GM12892 (cell line): Measurements from ENCODE around the gene PLOD2.

ENCODE experiments used
- POLR2A ChIP-seq: IDR thresholded peaks from 2 replicates; pipeline ENCODE4 v1.6.1; 2011; ENCODE audit warnings: low read depth, low read length, control low read depth
- POLR2AphosphoS5 ChIP-seq: IDR thresholded peaks from 2 replicates; pipeline ENCODE4 v1.6.1; 2011; ENCODE audit warnings: low read depth, low read length, control low read depth
- TAF1 ChIP-seq: IDR thresholded peaks from 2 replicates; pipeline ENCODE4 v1.6.1; 2011; ENCODE audit warnings: low read depth, mild to moderate bottlenecking, control low read depth, low read length, borderline replicate concordance

DNA sequence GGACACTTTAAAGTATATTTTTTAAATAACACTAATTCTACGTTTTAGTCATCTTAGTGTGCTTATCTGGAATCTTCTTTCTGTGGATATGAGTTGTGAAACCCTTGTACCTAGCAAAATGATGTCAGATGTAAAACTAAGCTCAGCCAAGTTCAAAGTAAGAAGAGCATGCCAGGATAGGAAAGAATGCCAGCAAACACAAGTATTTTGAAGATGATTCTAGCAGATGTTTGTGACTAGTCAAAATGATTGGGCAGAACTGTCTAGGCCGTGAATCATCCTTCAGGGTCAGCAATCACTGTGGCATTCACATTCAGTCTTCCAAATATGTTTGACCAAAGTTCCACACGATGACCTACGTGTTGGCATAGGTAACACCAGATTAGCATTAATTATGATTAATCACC is 5.4 kb upstream of the PLOD2 start:
- no peak for TF ChIP-seq POLR2AphosphoS5
- TF ChIP-seq POLR2A = no peak
- no peak for TF ChIP-seq TAF1
